Caki2 (cell line): Measurements from ENCODE around the gene CARMIL3. TPM values are rescaled to one million over a fixed set of nuclear protein-coding genes. Genes with fewer than 3 reads are reported as not detected.

Source experiments
- DNase-seq: peaks from one replicate; pipeline ENCODE4 v3.0.0-alpha.2; 2015; ENCODE audit warnings: low read depth
- in situ Hi-C: cut with HindIII; loops from 2 replicates; pipeline ENCODE4 v1.10.0; 2016; ENCODE audit warnings: low sequenced_read_pairs, low pct_unique_long_range_greater_than_20kb, mixed read lengths
- total RNA-seq: library from RNA; depleted of rRNA; stranded (reverse); fragments of >200 nt; shearing (Covaris generic); gene quantifications from 2 replicates; pipeline ENCODE4 v1.2.3, GENCODE V29; 2014; ENCODE audit warnings: low replicate concordance

The CARMIL3 gene
- total RNA-seq, 1 experiment from 2014 or later, result not detected

DNA sequence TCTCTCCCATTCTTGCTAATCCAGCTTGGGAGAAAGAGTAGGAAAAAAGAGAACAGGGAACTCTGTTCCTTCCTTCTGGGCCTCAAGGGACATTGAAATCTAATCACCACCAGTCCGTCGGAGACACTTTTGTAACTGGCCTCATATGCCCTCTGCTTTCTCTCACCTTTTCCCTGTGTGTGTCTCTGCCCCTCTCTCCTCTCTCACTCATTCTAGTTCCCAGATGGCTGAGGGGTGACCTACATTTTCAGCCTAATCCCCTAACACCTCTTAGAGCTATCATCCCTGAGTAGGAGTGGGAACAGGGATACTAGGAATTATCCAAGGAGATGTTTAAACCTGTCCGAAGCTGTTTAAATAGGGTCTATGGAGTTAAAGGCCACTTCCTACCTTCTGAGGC is 33.4 kb downstream of the CARMIL3 start:
- in situ Hi-C loops, result no loop called here
- no peak for DNase-seq

DNA sequence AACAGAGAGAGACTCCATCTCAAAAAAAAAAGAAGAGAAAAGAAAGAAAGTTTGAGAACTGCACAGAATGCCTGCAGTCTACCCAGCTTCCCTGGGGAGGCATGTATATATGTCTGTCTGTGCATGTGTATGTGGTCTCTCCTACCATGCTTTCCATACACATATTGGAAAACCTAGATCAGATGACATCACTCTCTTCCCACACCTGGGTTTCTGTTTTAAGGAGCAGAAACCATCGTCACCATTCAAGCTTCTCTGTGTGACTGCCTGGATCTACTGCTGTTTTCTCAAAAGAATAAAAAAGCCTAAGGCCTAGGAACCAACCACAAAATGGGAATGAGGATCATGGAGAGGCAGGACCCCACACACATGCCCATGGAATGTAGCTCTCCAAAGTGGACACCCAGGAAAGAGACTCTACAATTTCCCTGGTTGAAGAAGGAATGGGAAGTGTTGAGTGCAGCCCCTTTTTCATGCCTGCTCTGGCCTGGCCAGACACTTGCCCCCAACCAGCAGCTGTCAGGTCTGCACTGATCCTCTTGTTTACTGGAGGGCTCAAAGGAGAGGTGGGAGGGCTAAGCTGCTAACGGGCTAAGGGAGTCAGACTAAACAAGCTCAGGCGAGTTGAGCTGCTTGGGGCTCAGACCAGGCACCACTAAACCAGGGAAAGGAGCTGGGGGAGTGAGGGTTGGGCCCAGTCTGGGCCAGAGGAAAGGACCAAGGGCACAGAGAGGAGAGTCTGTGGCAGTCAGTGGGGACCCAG is 34.6 kb downstream of the CARMIL3 start:
- DNase-seq, result no peak
- in situ Hi-C loops, result no loop called here

DNA sequence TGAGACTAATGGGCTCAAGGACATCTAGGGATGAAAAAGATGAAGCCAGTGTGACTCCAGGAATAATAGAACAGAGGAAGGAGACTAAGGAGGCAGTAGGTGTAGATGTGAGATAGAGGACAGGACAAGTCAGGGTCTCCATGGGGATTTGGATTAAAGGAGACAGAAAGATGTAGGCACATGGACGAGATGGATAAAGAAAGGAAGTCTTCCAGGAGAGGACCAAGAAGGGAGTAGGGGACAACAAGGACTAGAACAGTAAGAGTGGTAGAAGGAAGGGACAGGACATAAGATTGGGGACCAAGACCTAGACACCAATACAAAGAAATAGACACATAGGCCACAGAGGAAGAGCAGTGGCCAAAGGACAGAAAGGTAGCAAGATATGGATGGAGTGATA is 35.2 kb downstream of the CARMIL3 start:
- in situ Hi-C loops, result no loop called here
- DNase-seq, result no peak

DNA sequence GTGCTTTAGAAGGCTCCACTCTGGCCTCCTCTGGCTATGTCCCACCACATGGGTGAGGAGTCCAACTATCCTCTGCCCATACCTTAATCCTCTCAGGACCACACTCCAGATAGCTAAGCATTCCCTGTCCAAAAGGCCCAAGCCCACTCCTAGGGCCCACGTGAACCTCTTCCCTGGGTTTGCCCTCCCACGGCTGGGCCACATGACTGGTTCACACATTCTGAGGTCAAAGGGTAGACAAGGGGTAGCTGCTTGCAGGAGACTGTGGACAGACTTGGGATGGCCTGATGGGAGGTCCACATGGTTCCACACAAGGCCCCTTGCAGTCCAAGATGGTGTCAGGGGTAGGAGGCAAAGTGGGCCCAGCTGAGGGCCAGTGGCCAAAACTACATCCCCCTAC is 36.3 kb downstream of the CARMIL3 start:
- DNase-seq, result no peak
- in situ Hi-C loops, result no loop called here

GRCh38 chr14:24089890-24090289 is 38.1 kb downstream of the CARMIL3 start:
- no peak for DNase-seq
- in situ Hi-C loops, result no loop called here

GRCh38 chr14:24092110-24092504 is 40.3 kb downstream of the CARMIL3 start:
- DNase-seq, result no peak
- in situ Hi-C loops, result no loop called here

GRCh38 chr14:24092505-24093206 is 40.8 kb downstream of the CARMIL3 start:
- in situ Hi-C loops, result no loop called here
- DNase-seq, result no peak

GRCh38 chr14:24093207-24093900 is 41.5 kb downstream of the CARMIL3 start:
- in situ Hi-C loops, result no loop called here
- no peak for DNase-seq

DNA sequence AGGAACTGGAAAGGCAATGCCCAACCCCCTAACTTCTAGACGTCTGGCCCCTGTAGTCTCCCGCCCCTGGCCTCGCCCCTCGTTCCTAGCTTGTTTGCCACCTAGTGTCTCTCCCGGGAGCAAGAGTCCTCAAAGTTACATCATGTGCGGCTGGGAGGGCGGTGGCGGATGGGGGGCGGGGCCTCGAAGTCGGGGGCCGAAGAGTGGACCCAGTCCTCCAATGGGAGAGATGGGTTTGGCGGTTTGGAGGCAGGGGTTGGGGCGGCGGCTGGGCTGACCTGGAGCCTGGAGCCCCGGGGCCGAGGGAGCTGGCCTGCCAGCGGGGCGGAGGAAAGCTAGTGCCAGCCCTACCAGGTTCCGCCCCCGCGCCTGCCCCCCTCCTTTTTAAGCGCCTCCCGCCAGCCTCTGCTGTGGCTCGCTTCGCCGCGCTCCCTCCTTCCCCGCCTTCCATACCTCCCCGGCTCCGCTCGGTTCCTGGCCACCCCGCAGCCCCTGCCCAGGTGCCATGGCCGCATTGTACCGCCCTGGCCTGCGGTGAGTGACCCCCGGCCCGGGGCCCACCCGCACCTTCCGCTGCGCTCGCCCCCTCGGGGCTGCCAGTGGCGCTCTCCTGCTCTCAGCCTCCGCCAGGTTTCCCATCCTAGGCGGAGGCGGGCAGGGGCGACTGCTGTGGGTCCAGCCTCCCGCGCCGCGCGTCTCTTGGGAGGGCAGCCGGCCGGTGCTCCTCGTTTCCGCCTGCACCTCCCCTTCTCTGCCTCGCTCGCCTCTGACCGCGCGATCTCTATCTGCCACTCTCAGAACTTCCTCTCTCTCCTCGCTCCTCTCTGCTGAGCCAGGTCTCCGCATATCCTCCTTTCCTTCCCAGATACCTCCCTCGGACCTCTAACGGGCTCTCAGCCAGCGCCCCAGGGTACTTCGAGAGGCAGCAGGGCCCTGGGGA is 42.4 kb downstream of the CARMIL3 start, which contains the start of gene PCK2:
Gene PCK2 (plus strand): TSS at position 411 of the 940 bp plus-strand sequence. CDS start 95 bp downstream, at position 506.
- peak; percentile 89 for DNase-seq
- in situ Hi-C loops, result no loop called here

- in situ Hi-C loops, result no loop called here
- DNase-seq, result no peak
Measured at GRCh38 chr14:24094841-24095270, 43.0 kb downstream of the CARMIL3 start.

DNA sequence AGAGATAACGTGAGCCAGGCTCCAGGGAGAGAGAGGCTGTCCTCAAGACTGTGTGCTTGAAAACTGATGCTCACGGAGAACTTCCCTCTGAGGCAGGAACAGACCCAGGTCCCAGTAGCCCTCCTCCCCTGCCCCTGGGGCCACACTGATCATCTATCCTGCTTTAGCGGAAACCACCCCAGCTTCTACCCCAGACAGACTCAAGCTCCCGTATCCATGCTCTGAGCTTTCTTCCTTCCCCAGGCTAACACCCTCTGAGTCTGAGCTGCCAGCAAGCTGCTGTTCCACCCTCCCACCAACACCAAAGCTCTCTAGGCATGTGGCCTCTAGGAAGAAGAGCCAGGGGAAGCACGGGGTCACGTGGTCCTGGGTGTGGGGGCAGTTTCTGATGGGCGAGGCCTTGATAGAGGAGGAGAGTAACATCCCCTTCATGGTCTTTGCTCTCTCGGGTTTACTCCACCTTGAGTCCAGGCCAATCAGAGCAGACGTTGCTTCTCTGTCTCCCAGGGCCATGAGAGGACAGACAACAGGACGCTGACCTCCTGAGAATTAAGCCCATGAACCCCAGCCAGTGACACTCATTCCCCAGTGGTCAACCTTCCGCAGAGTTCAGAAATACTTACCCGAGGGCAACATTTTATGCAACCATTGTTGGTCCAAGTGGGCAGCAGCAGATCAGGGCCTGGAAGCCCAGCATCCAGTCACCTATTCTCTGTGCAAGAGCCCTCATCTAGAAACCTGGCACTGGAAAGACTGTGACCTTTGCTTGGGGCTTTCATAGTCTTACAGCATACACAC is 43.7 kb downstream of the CARMIL3 start:
- DNase-seq, result peak; percentile 88

DNA sequence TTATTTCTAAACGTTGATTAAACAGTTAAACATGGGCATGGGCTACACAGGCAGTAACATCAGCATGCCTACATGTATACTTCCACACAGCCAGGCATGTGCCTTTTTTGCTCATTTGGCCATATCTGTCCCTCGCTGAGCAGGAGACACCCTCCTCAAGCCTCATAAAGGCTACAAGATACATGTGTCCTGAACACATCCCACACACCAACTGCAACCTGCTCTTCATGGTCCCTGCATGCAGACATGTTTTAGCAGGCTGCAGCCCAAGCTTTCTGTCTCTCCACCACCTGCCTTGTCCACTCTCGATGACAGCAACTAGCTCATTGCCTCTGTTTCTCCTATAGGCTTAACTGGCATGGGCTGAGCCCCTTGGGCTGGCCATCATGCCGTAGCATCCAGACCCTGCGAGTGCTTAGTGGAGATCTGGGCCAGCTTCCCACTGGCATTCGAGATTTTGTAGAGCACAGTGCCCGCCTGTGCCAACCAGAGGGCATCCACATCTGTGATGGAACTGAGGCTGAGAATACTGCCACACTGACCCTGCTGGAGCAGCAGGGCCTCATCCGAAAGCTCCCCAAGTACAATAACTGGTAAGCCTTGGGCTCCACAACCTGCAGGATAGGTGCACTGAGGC is 44.9 kb downstream of the CARMIL3 start:
- no peak for DNase-seq
- in situ Hi-C loops, result no loop called here

More for the DNA sequence above, 43.7 kb downstream of the CARMIL3 start:
- in situ Hi-C loops, result no loop called here

DNA sequence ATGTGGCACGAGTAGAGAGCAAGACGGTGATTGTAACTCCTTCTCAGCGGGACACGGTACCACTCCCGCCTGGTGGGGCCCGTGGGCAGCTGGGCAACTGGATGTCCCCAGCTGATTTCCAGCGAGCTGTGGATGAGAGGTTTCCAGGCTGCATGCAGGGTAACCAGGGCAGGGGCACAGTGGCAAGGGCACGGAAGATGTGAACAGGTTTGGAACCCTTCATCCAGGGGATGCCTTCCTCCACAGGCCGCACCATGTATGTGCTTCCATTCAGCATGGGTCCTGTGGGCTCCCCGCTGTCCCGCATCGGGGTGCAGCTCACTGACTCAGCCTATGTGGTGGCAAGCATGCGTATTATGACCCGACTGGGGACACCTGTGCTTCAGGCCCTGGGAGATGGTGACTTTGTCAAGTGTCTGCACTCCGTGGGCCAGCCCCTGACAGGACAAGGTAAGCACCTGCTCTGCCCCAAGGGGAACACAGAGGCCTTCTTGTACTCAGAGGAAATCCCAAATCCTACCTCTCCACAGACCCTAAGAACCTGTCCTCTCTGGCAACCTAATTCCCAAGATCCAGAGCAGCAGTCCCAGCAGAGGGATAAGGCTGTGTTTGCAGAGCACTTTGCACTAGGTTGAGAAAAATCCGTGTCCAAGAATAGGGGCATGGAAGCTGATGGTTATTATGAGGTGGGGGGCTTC is 46.6 kb downstream of the CARMIL3 start:
- DNase-seq, result no peak
- in situ Hi-C loops, result no loop called here

- no peak for DNase-seq
- in situ Hi-C loops, result no loop called here
Measured at GRCh38 chr14:24098927-24099813, 47.4 kb downstream of the CARMIL3 start.

GRCh38 chr14:24100197-24100981 is 48.6 kb downstream of the CARMIL3 start:
- in situ Hi-C loops, result no loop called here
- no peak for DNase-seq
